GM10847 (cell line): ENCODE data around the gene FAM177A1.

Source experiments
- POLR2A ChIP-seq: IDR thresholded peaks from 2 replicates; pipeline ENCODE4 v1.6.1; 2011; ENCODE audit not compliant: insufficient read length; ENCODE audit errors: extremely low read depth

FAM177A1 gene

GRCh38 chr14:35046048-35046750 lies at the start of gene FAM177A1:
FAM177A1 (plus strand) TSS chr14:35046272; CDS start chr14:35046464, 192 bp downstream.
- peak; percentile 81 for TF ChIP-seq POLR2A

- no peak for TF ChIP-seq POLR2A
Measured at GRCh38 chr14:34997762-34998161, 48.3 kb upstream of the FAM177A1 start.

- TF ChIP-seq POLR2A: no peak
Measured at GRCh38 chr14:34999500-34999899, 46.6 kb upstream of the FAM177A1 start.

- no peak for TF ChIP-seq POLR2A
Measured at GRCh38 chr14:35001621-35002020, 44.5 kb upstream of the FAM177A1 start.

GRCh38 chr14:35004839-35005238 lies 41.2 kb upstream of the FAM177A1 start:
- TF ChIP-seq POLR2A: no peak

- no peak for TF ChIP-seq POLR2A
Measured at GRCh38 chr14:35016568-35016967, 29.5 kb upstream of the FAM177A1 start.

GRCh38 chr14:35020713-35021112 lies 25.4 kb upstream of the FAM177A1 start:
- no peak for TF ChIP-seq POLR2A

- TF ChIP-seq POLR2A: no peak
Measured at GRCh38 chr14:35028435-35028834, 17.6 kb upstream of the FAM177A1 start.

- TF ChIP-seq POLR2A: no peak
Measured at GRCh38 chr14:35032562-35032961, 13.5 kb upstream of the FAM177A1 start.

- no peak for TF ChIP-seq POLR2A
Measured at GRCh38 chr14:35034440-35034833, 11.6 kb upstream of the FAM177A1 start.

GRCh38 chr14:35042632-35043031 lies 3.4 kb upstream of the FAM177A1 start:
- TF ChIP-seq POLR2A: no peak

- TF ChIP-seq POLR2A: no peak
Measured at GRCh38 chr14:35043046-35043445, 3.0 kb upstream of the FAM177A1 start.

- TF ChIP-seq POLR2A: no peak
Measured at GRCh38 chr14:35044939-35045797, 904 bp upstream of the FAM177A1 start.

- TF ChIP-seq POLR2A: no peak
Measured at GRCh38 chr14:35045798-35046047, 349 bp upstream of the FAM177A1 start.

- TF ChIP-seq POLR2A: no peak
Measured at GRCh38 chr14:35046751-35047536, 872 bp downstream of the FAM177A1 start.
